Subcutaneous abdominal adipose tissue (tissue), 5 donors: ENCODE measurements around the gene PHC2.
"Not testable (repeated sequence)": the region's sequence is repeated elsewhere in the genome, so short reads cannot be mapped to it uniquely, and the experiment has no call there.

ENCODE experiments used
- H3K27ac ChIP-seq: one replicate; pipeline ENCODE4 v1.7.0; 2013; ENCODE audit warnings: low read depth, mild to moderate bottlenecking, inconsistent platforms, low read length, moderate library complexity
- H3K27me3 ChIP-seq, 5 donors: one replicate each; pipeline ENCODE4 v1.7.0; 2013; ENCODE audit warnings: low read length in 5 of 5, inconsistent platforms in 1 of 5; ENCODE audit not compliant: control insufficient read depth in 5 of 5, insufficient read depth in 4 of 5
- H3K36me3 ChIP-seq, 5 donors: one replicate each; pipeline ENCODE4 v1.7.0; 2013; ENCODE audit warnings: low read length in 5 of 5; ENCODE audit not compliant: control insufficient read depth in 5 of 5, insufficient read depth in 5 of 5
- H3K4me1 ChIP-seq, 5 donors: one replicate each; pipeline ENCODE4 v1.7.0; 2013; ENCODE audit warnings: low read length in 5 of 5, mild to moderate bottlenecking in 3 of 5, moderate library complexity in 1 of 5; ENCODE audit not compliant: control insufficient read depth in 5 of 5, insufficient read depth in 5 of 5
- H3K4me3 ChIP-seq, 5 donors: one replicate each; pipeline ENCODE4 v1.7.0; 2013; ENCODE audit warnings: low read length in 5 of 5, low read depth in 1 of 5
- H3K9ac ChIP-seq, 5 donors: one replicate each; pipeline ENCODE4 v1.7.0; 2013; ENCODE audit warnings: low read length in 5 of 5, mild to moderate bottlenecking in 4 of 5, moderate library complexity in 3 of 5
- H3K9me3 ChIP-seq, 5 donors: one replicate each; pipeline ENCODE4 v1.7.0; 2013; ENCODE audit warnings: low read length in 5 of 5; ENCODE audit not compliant: control insufficient read depth in 5 of 5
- donor health status: healthy.
- donor health status: healthy.
- donor health status: healthy.
- donor health status: healthy.
- donor health status: healthy.

PHC2 gene

GRCh38 chr1:33316601-33317000 is 114.3 kb downstream of the PHC2 start:
- no peak overlapping the region for H3K4me3 ChIP-seq
- no peak overlapping the region for H3K9ac ChIP-seq
- H3K27me3 ChIP-seq = no peaks in the 10 kb centered on the region
- H3K9me3 ChIP-seq = no peaks in the 10 kb centered on the region
- no peaks in the 10 kb centered on the region for H3K4me1 ChIP-seq
- H3K27ac ChIP-seq = no peak overlapping the region
- peaks cover 0 to 5% (median 0%) of the 10 kb centered on the region in 5 donors for H3K36me3 ChIP-seq

DNA sequence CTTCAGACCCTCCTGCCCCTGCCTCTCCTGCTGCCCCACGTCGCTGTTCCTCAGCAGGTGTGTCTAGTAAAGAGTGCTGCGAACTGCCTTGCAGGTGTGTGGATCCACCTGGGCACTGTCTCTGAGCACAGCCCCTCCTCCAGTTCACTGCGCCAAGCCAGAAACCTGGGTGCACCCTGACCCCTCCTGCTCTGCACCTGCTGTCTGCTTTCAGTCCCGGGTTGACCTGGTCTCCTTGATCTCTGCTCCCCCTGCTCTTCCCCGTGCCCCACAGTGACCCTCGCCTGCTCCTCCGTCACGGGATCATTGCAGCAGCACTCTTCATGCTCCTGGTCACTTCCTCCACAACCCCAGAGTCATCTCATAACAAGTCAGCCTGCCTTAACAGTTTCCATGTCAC is 116.5 kb downstream of the PHC2 start:
- no peaks in the 10 kb centered on the region for H3K4me1 ChIP-seq
- H3K9ac ChIP-seq = no peak overlapping the region
- H3K4me3 ChIP-seq = no peak overlapping the region
- no peaks in the 10 kb centered on the region for H3K9me3 ChIP-seq
- H3K27me3 ChIP-seq = no peaks in the 10 kb centered on the region
- H3K27ac ChIP-seq = no peak overlapping the region
- no peaks in the 10 kb centered on the region for H3K36me3 ChIP-seq

DNA sequence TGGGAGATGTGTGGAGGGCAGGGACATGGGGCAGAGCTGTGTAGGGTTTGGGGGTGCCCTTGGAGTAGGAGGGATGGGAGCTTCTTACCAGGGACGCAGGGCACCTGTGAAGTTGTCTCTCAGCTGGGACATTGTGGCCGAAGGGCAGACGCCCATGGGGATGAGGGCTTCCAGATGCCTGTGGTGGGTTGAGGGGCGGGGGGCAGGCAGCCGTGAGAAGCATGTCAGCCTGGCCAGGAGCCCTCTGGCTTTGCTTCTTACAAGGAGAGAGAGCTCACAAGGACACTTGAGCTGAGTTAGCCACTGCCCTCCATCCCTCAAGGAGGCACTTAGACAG is 118.5 kb downstream of the PHC2 start:
- Histone ChIP-seq H3K27ac (no peak overlapping the region), H3K36me3 (no peaks in the 10 kb centered on the region), H3K27me3 (no peaks in the 10 kb centered on the region), H3K9ac (no peak overlapping the region), H3K4me1 (no peaks in the 10 kb centered on the region), H3K4me3 (no peak overlapping the region), H3K9me3 (no peaks in the 10 kb centered on the region)

GRCh38 chr1:33311706-33312412 is 119.0 kb downstream of the PHC2 start:
- peaks cover 0 to 3% (median 2%) of the 10 kb centered on the region in 5 donors for H3K27me3 ChIP-seq
- H3K9ac ChIP-seq = no peak overlapping the region
- no peak overlapping the region for H3K4me3 ChIP-seq
- H3K27ac ChIP-seq = no peak overlapping the region
- no peaks in the 10 kb centered on the region for H3K9me3 ChIP-seq
- H3K4me1 ChIP-seq = peaks cover 0 to 4% (median 3%) of the 10 kb centered on the region in 5 donors
- no peaks in the 10 kb centered on the region for H3K36me3 ChIP-seq

GRCh38 chr1:33310702-33311101 is 120.2 kb downstream of the PHC2 start:
- no peaks in the 10 kb centered on the region for H3K36me3 ChIP-seq
- H3K27me3 ChIP-seq = peaks cover 0 to 5% (median 4%) of the 10 kb centered on the region in 5 donors
- peaks cover 0 to 11% (median 10%) of the 10 kb centered on the region in 5 donors for H3K4me1 ChIP-seq
- H3K27ac ChIP-seq = no peak overlapping the region
- no peak overlapping the region for H3K9ac ChIP-seq
- no peaks in the 10 kb centered on the region for H3K9me3 ChIP-seq
- no peak overlapping the region for H3K4me3 ChIP-seq

DNA sequence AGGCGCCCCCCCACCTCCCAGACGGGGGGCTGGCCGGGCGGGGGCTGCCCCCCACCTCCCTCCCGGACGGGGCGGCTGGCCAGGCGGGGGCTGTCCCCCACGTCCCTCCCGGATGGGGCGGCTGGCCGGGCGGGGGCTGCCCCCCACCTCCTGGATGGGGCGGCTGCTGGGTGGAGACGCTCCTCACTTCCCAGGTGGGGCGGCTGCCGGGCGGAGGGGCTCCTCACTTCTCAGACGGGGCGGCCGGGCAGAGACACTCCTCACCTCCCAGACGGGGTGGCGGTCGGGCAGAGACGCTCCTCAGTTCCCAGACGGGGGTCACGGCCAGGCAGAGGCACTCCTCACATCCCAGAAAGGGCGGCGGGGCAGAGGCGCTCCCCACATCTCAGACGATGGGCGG is 121.5 kb downstream of the PHC2 start:
- not testable (repeated sequence) for H3K4me3 ChIP-seq, H3K36me3 ChIP-seq, H3K27me3 ChIP-seq, H3K9ac ChIP-seq, H3K9me3 ChIP-seq, H3K27ac ChIP-seq
- H3K4me1 ChIP-seq = peaks cover 0 to 11% (median 10%) of the 10 kb centered on the region in 5 donors

DNA sequence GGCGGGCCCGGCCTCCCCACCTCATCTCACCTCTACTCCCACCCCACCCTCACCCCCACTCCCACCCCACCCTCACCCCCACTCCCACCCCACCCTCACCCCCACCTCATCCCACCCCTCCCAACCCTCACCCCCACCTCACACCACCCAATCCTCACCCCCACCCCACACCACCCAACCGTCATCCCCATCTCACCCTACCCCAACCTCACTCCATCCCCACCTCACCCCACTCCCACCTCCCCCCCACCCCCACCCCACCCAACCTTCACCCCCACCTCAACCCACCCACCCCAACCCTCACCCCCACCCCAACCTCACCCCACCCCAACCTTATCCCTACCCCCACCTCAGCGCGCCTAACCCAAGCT is 123.4 kb downstream of the PHC2 start:
- Histone ChIP-seq H3K9ac (no peak overlapping the region), H3K4me3 (no peak overlapping the region), H3K9me3 (no peaks in the 10 kb centered on the region), H3K27me3 (peaks cover 0 to 5% (median 4%) of the 10 kb centered on the region in 5 donors), H3K27ac (no peak overlapping the region), H3K36me3 (no peaks in the 10 kb centered on the region), H3K4me1 (peaks cover 0 to 13% (median 10%) of the 10 kb centered on the region in 5 donors)

- H3K27ac ChIP-seq = no peak overlapping the region
- peak overlapping the region in 4 of 5 donors; percentile 39 to 63 (median 49) for H3K4me3 ChIP-seq
- no peaks in the 10 kb centered on the region for H3K36me3 ChIP-seq
- no peaks in the 10 kb centered on the region for H3K9me3 ChIP-seq
- H3K27me3 ChIP-seq = peaks cover 0 to 5% (median 4%) of the 10 kb centered on the region in 5 donors
- no peak overlapping the region for H3K9ac ChIP-seq
- peaks cover 0 to 15% (median 11%) of the 10 kb centered on the region in 5 donors for H3K4me1 ChIP-seq
Observed at GRCh38 chr1:33306653-33307493, 124.0 kb downstream of the PHC2 start.

GRCh38 chr1:33305816-33306652 is 124.9 kb downstream of the PHC2 start:
- no peak overlapping the region for H3K9ac ChIP-seq
- no peak overlapping the region for H3K27ac ChIP-seq
- no peaks in the 10 kb centered on the region for H3K36me3 ChIP-seq

More at GRCh38 chr1:33305816-33306652, 124.9 kb downstream of the PHC2 start:
- Histone ChIP-seq H3K9me3 (no peaks in the 10 kb centered on the region), H3K4me3 (peak overlapping the region in 4 of 5 donors; percentile 17 to 63 (median 49)), H3K27me3 (peaks cover 0 to 5% (median 4%) of the 10 kb centered on the region in 5 donors), H3K4me1 (peaks cover 0 to 19% (median 15%) of the 10 kb centered on the region in 5 donors)
